OCI-M2 (cell line): ENCODE measurements around the gene OOSP3.
"Not testable (repeated sequence)": the region's sequence is repeated elsewhere in the genome, so short reads cannot be mapped to it uniquely, and the experiment has no call there.

Experiments used
- DNase-seq: peaks from one replicate; lab custom pipeline; 2025; ENCODE audit not compliant: unreplicated experiment; lab: John Stamatoyannopoulos, UW

Gene OOSP3

GRCh38 chr11:59875856-59876519 lies 2.6 kb upstream of the OOSP3 start:
- DNase-seq, result no peak

GRCh38 chr11:59877325-59877724 lies 1.3 kb upstream of the OOSP3 start:
- DNase-seq, result no peak

- no peak for DNase-seq
Observed at GRCh38 chr11:59877784-59878183, 798 bp upstream of the OOSP3 start.

GRCh38 chr11:59879567-59879966 lies 985 bp downstream of the OOSP3 start:
- DNase-seq, result no peak

- no peak for DNase-seq
Observed at GRCh38 chr11:59883597-59883996, 5.0 kb downstream of the OOSP3 start.

- not testable (repeated sequence) for DNase-seq
Observed at GRCh38 chr11:59887156-59887555, 8.6 kb downstream of the OOSP3 start.

- no peak for DNase-seq
Observed at GRCh38 chr11:59891781-59892181, 13.2 kb downstream of the OOSP3 start.

- no peak for DNase-seq
Observed at GRCh38 chr11:59894616-59895015, 16.0 kb downstream of the OOSP3 start.

- DNase-seq, result no peak
Observed at GRCh38 chr11:59898046-59898445, 19.5 kb downstream of the OOSP3 start.

- DNase-seq, result no peak
Observed at GRCh38 chr11:59898650-59899049, 20.1 kb downstream of the OOSP3 start.

GRCh38 chr11:59899532-59899931 lies 20.9 kb downstream of the OOSP3 start:
- no peak for DNase-seq

- no peak for DNase-seq
Observed at GRCh38 chr11:59900366-59901126, 22.0 kb downstream of the OOSP3 start.

- no peak for DNase-seq
Observed at GRCh38 chr11:59901306-59901705, 22.7 kb downstream of the OOSP3 start.

GRCh38 chr11:59903569-59903968 lies 25.0 kb downstream of the OOSP3 start:
- not testable (repeated sequence) for DNase-seq

GRCh38 chr11:59918480-59918879 lies 39.9 kb downstream of the OOSP3 start:
- no peak for DNase-seq

GRCh38 chr11:59918987-59919589 lies 40.5 kb downstream of the OOSP3 start:
- no peak for DNase-seq

GRCh38 chr11:59923813-59924212 lies 45.2 kb downstream of the OOSP3 start:
- DNase-seq, result no peak

GRCh38 chr11:59931688-59932087 lies 53.1 kb downstream of the OOSP3 start:
- DNase-seq, result no peak

GRCh38 chr11:59938132-59938531 lies 59.5 kb downstream of the OOSP3 start, which contains the start of gene OOSP1:
OOSP1 (plus strand) TSS chr11:59938432; CDS start chr11:59938455, 23 bp downstream.
- DNase-seq, result no peak

GRCh38 chr11:59938718-59939117 lies 60.1 kb downstream of the OOSP3 start:
- DNase-seq, result no peak

- DNase-seq, result no peak
Observed at GRCh38 chr11:59939482-59939881, 60.9 kb downstream of the OOSP3 start.

GRCh38 chr11:59941091-59941490 lies 62.5 kb downstream of the OOSP3 start:
- no peak for DNase-seq
